Brain microvascular endothelial cell (primary cell): Measurements from ENCODE around the gene ACOXL.
A peak's percentile ranks its signal among the peaks of the same experiment; 100 is the strongest.

Source experiments
- DNase-seq: peaks from one replicate; pipeline ENCODE4 v3.0.0-alpha.2; 2020
- H3K27ac ChIP-seq: fragments of 250-450 bp; sonication (Bioruptor Pico); 2 replicates; pipeline ENCODE4 v1.5.1; 2020; ENCODE audit warnings: mild to moderate bottlenecking, moderate library complexity
- H3K27me3 ChIP-seq: fragments of 250-450 bp; sonication (Bioruptor Pico); replicated peaks from 2 replicates; pipeline ENCODE4 v1.5.1; 2020; ENCODE audit warnings: mild to moderate bottlenecking
- H3K36me3 ChIP-seq: fragments of 250-450 bp; sonication (Bioruptor Pico); replicated peaks from 2 replicates; pipeline ENCODE4 v1.5.1; 2020; ENCODE audit warnings: mild to moderate bottlenecking
- H3K4me3 ChIP-seq: 2 replicates; pipeline ENCODE4 v1.5.1; 2011; ENCODE audit warnings: low read depth, mild to moderate bottlenecking, control low read depth, low read length, moderate library complexity
- CTCF ChIP-seq: IDR thresholded peaks from 2 replicates; pipeline ENCODE4 v1.5.1; 2011; ENCODE audit warnings: low read depth, mild to moderate bottlenecking, moderate library complexity, low read length, control low read depth, inconsistent platforms; ENCODE audit errors: missing control alignments
- in situ Hi-C: cut with HindIII; loops from 2 replicates; pipeline ENCODE4 v1.10.0; 2017; ENCODE audit warnings: low sequenced_read_pairs, low pct_ligation_motif_present

ACOXL gene

GRCh38 chr2:110770959-110771431 is 38.6 kb downstream of the ACOXL start:
- no peak overlapping the region for H3K27ac ChIP-seq
- peaks cover 17% of the 10 kb centered on the region for H3K27me3 ChIP-seq
- H3K36me3 ChIP-seq: no peaks in the 10 kb centered on the region
- H3K4me3 ChIP-seq: no peak overlapping the region
- no peak for TF ChIP-seq CTCF
- peak; percentile 12 for DNase-seq
- in situ Hi-C loops: no loop called here

- no peaks in the 10 kb centered on the region for H3K36me3 ChIP-seq
- TF ChIP-seq CTCF: no peak
- no peak overlapping the region for H3K27ac ChIP-seq
- no peak overlapping the region for H3K4me3 ChIP-seq
- H3K27me3 ChIP-seq: peaks cover 17% of the 10 kb centered on the region
- DNase-seq: no peak
- in situ Hi-C loops: no loop called here
These were observed 39.4 kb downstream of the ACOXL start for GRCh38 chr2:110771547-110772382.

- no peak for TF ChIP-seq CTCF
- no peak for DNase-seq
- peaks cover 17% of the 10 kb centered on the region for H3K27me3 ChIP-seq
- H3K36me3 ChIP-seq: no peaks in the 10 kb centered on the region
- H3K4me3 ChIP-seq: no peak overlapping the region
- in situ Hi-C loops: no loop called here
- no peak overlapping the region for H3K27ac ChIP-seq
These were observed 40.0 kb downstream of the ACOXL start for GRCh38 chr2:110772383-110772755.

- in situ Hi-C loops: no loop called here
- peaks cover 17% of the 10 kb centered on the region for H3K27me3 ChIP-seq
- no peak overlapping the region for H3K4me3 ChIP-seq
- no peaks in the 10 kb centered on the region for H3K36me3 ChIP-seq
- H3K27ac ChIP-seq: no peak overlapping the region
- no peak for DNase-seq
- no peak for TF ChIP-seq CTCF
These were observed 41.1 kb downstream of the ACOXL start for GRCh38 chr2:110773401-110773921.

GRCh38 chr2:110774701-110775100 is 42.3 kb downstream of the ACOXL start:
- Histone ChIP-seq H3K36me3 (no peaks in the 10 kb centered on the region), H3K27me3 (peaks cover 17% of the 10 kb centered on the region), H3K4me3 (no peak overlapping the region), H3K27ac (no peak overlapping the region)
- no peak for TF ChIP-seq CTCF
- no peak for DNase-seq
- in situ Hi-C loops: no loop called here
